Measurements from ENCODE around the gene TMEM132C. TPM values are rescaled to one million over a fixed set of nuclear protein-coding genes. Genes with fewer than 3 reads are reported as not detected.

The TMEM132C gene
- polyA plus RNA-seq, 2 of the 4 experiments (the other 2 are of a cell fraction): not detected

DNA sequence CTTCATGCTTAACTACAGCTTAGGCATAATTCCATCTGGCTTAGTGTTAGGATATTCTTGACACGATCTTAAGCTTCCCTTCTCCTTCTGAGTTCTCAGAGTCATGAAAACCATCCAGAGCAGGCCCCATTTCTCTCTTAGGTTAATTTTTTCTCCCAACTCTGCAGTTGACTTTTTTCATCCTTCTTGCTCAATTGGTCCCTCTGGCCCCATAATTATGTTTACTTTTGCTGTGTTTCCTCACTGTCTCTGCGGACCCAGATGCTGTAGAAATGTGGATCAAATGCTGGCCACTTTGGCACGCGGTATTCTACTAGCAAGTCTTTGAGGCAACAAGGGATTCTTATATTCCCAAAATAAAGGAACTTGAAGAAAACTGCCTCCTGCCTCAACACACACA is 9.5 kb downstream of the TMEM132C start:
- ChIA-PET CTCF (no interaction called here), POLR2A (no interaction called here)
- Histone ChIP-seq H3K9me3 (no peaks in the 10 kb centered on the region), H3K27ac (no peak overlapping the region), H3K4me1 (no peaks in the 10 kb centered on the region), H3K4me3 (no peak overlapping the region), H3K4me2 (no peak overlapping the region)
- WGBS (ENCODE audit: missing lambda C conversion rate): 0% methylated on average over 4 of the region's 4 CpGs
- FAIRE-seq: no peak
- no peak for ATAC-seq
- DNase-seq (ENCODE audit: low read depth in 1 of 2, low spot score in 1 of 2): no peak
- TF ChIP-seq, protein P1, sequence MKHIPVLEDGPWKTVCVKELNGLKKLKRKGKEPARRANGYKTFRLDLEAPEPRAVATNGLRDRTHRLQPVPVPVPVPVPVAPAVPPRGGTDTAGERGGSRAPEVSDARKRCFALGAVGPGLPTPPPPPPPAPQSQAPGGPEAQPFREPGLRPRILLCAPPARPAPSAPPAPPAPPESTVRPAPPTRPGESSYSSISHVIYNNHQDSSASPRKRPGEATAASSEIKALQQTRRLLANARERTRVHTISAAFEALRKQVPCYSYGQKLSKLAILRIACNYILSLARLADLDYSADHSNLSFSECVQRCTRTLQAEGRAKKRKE (CRISPR knock-in tag; IDR thresholded peaks at IDR 0.05; ENCODE audit: low read depth): no peak
- TF ChIP-seq ZNF302 (CRISPR knock-in tag; IDR thresholded peaks at IDR 0.05) (no peak), JUNB (IDR thresholded peaks at IDR 0.05) (no peak), FOSB (CRISPR knock-in tag; IDR thresholded peaks at IDR 0.05) (no peak), EHMT2 (IDR thresholded peaks at IDR 0.05; ENCODE audit: low read depth) (no peak), TP53 (CRISPR knock-in tag; IDR thresholded peaks at IDR 0.05) (no peak), PHF8 (IDR thresholded peaks at IDR 0.05; ENCODE audit: borderline replicate concordance, low read depth) (no peak), TFCP2L1 (CRISPR knock-in tag; IDR thresholded peaks at IDR 0.05) (no peak), KDM1A (IDR thresholded peaks at IDR 0.05; ENCODE audit: low read depth) (no peak), EP300 (IDR thresholded peaks at IDR 0.05) (no peak), RARB (CRISPR knock-in tag; IDR thresholded peaks at IDR 0.05) (no peak), MAZ (IDR thresholded peaks at IDR 0.05; ENCODE audit: borderline replicate concordance, low read depth, low read length) (no peak), KDM5A (IDR thresholded peaks at IDR 0.05) (no peak), SMC3 (IDR thresholded peaks at IDR 0.05) (no peak)
- TF ChIP-seq, protein P2, sequence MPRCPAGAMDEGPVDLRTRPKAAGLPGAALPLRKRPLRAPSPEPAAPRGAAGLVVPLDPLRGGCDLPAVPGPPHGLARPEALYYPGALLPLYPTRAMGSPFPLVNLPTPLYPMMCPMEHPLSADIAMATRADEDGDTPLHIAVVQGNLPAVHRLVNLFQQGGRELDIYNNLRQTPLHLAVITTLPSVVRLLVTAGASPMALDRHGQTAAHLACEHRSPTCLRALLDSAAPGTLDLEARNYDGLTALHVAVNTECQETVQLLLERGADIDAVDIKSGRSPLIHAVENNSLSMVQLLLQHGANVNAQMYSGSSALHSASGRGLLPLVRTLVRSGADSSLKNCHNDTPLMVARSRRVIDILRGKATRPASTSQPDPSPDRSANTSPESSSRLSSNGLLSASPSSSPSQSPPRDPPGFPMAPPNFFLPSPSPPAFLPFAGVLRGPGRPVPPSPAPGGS (IDR thresholded peaks at IDR 0.05): no peak
- TF ChIP-seq, protein P3, sequence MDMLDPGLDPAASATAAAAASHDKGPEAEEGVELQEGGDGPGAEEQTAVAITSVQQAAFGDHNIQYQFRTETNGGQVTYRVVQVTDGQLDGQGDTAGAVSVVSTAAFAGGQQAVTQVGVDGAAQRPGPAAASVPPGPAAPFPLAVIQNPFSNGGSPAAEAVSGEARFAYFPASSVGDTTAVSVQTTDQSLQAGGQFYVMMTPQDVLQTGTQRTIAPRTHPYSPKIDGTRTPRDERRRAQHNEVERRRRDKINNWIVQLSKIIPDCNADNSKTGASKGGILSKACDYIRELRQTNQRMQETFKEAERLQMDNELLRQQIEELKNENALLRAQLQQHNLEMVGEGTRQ (IDR thresholded peaks at IDR 0.05): no peak
- TF ChIP-seq, protein P4, sequence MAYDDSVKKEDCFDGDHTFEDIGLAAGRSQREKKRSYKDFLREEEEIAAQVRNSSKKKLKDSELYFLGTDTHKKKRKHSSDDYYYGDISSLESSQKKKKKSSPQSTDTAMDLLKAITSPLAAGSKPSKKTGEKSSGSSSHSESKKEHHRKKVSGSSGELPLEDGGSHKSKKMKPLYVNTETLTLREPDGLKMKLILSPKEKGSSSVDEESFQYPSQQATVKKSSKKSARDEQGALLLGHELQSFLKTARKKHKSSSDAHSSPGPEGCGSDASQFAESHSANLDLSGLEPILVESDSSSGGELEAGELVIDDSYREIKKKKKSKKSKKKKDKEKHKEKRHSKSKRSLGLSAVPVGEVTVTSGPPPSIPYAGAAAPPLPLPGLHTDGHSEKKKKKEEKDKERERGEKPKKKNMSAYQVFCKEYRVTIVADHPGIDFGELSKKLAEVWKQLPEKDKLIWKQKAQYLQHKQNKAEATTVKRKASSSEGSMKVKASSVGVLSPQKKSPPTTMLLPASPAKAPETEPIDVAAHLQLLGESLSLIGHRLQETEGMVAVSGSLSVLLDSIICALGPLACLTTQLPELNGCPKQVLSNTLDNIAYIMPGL (CRISPR knock-in tag; IDR thresholded peaks at IDR 0.05; ENCODE audit: borderline replicate concordance): no peak
- TF ChIP-seq, protein P5, sequence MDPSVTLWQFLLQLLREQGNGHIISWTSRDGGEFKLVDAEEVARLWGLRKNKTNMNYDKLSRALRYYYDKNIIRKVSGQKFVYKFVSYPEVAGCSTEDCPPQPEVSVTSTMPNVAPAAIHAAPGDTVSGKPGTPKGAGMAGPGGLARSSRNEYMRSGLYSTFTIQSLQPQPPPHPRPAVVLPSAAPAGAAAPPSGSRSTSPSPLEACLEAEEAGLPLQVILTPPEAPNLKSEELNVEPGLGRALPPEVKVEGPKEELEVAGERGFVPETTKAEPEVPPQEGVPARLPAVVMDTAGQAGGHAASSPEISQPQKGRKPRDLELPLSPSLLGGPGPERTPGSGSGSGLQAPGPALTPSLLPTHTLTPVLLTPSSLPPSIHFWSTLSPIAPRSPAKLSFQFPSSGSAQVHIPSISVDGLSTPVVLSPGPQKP (IDR thresholded peaks at IDR 0.05; ENCODE audit: low read depth, low read length): no peak
- TF ChIP-seq, protein P6, sequence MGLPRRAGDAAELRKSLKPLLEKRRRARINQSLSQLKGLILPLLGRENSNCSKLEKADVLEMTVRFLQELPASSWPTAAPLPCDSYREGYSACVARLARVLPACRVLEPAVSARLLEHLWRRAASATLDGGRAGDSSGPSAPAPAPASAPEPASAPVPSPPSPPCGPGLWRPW (IDR thresholded peaks at IDR 0.05): no peak

DNA sequence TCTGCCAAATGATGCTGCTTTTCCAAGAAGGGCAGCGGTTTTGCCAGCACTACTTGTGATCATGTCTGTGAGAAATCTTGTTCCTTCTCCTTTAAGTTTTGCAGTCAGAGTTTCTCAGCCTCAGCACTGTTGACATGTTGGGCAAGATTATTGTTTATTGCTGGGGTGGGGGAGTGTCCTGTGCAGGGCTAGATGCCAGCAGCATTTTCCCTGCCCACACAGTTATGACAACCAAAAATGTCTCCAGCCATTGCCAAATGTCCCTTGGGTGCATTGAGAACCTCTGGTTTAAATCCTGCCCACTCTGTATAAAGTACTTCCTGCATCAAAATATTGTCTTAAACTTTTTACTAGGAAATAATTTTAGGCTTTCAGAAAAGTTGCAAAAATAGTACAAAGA is 20.0 kb downstream of the TMEM132C start:
- TF ChIP-seq JUN (IDR thresholded peaks at IDR 0.05) (no peak), TFCP2L1 (CRISPR knock-in tag; IDR thresholded peaks at IDR 0.05) (no peak), CEBPB (IDR thresholded peaks at IDR 0.05) (no peak), RNF2 (IDR thresholded peaks at IDR 0.05; ENCODE audit: borderline replicate concordance, low read depth) (no peak), ESRRA (IDR thresholded peaks at IDR 0.05; ENCODE audit: borderline replicate concordance, low read length) (no peak), EHF (CRISPR knock-in tag; IDR thresholded peaks at IDR 0.05) (no peak), MAZ (IDR thresholded peaks at IDR 0.05; ENCODE audit: borderline replicate concordance, low read depth, low read length) (no peak), RARB (CRISPR knock-in tag; IDR thresholded peaks at IDR 0.05) (no peak), ZC3H11A (IDR thresholded peaks at IDR 0.05) (no peak), RFX5 (IDR thresholded peaks at IDR 0.05) (no peak), SREBF2 (IDR thresholded peaks at IDR 0.05) (no peak), MYC (IDR thresholded peaks at IDR 0.05; ENCODE audit: borderline replicate concordance, low read length) (no peak), JUNB (IDR thresholded peaks at IDR 0.05) (no peak), NFE2L2 (conservative IDR thresholded peaks at IDR 0.05; ENCODE audit: low read length) (no peak), HOXA7 (CRISPR knock-in tag; IDR thresholded peaks at IDR 0.05) (no peak), ZNF302 (CRISPR knock-in tag; IDR thresholded peaks at IDR 0.05) (no peak)
- TF ChIP-seq, protein P6 (IDR thresholded peaks at IDR 0.05): no peak
- TF ChIP-seq, protein P3 (IDR thresholded peaks at IDR 0.05): no peak
- Histone ChIP-seq H3K4me2 (no peak overlapping the region), H3K4me1 (no peaks in the 10 kb centered on the region), H3K9me3 (no peaks in the 10 kb centered on the region), H3K4me3 (no peak overlapping the region), H3K27ac (no peak overlapping the region)
- ChIA-PET POLR2A (no interaction called here), CTCF (no interaction called here)
- 0% methylated on average over 1 of the region's 1 CpG for WGBS (ENCODE audit: missing lambda C conversion rate)
- no peak for DNase-seq (ENCODE audit: low read depth in 1 of 2, low spot score in 1 of 2)
- no peak for ATAC-seq
- no peak for FAIRE-seq
